Endothelial cell of umbilical vein (primary cell): ENCODE measurements around the gene SCN10A. TPM values are rescaled to one million over a fixed set of nuclear protein-coding genes. Genes with fewer than 3 reads are reported as not detected.

Experiments
- BruUV-seq: library from RNA; stranded (reverse); fragments of 400-500 nt; replicated peaks from 2 replicates; lab custom pipeline; 2021; lab: Mats Ljungman, UMichigan
- CTCF ChIA-PET: fragments of 300-600, 350-600 bp; sonication (Branson Sonifier 250); formaldehyde crosslinking; loops from one replicate; lab custom pipeline; 2021; ENCODE audit warnings: antibody characterized with exemption, inconsistent platforms; lab: Charles Lee
- POLR2A ChIA-PET: fragments of 300-600, 350-600 bp; sonication (Branson Sonifier 250); formaldehyde crosslinking; loops from one replicate; lab custom pipeline; 2021; ENCODE audit warnings: antibody characterized with exemption, inconsistent platforms; lab: Charles Lee
- DNase-seq: peaks from one replicate; pipeline ENCODE4 v3.0.0-alpha.2; 2011; ENCODE audit warnings: low read depth, low spot score
- FAIRE-seq: peaks from 2 replicates; lab custom pipeline; 2011; peaks lifted over from hg19 to GRCh38; lab: Jason Lieb, UNC
- H2AFZ ChIP-seq: 2 replicates; pipeline ENCODE4 v1.6.0; 2012; ENCODE audit warnings: low read depth, low read length, control low read depth, inconsistent platforms
- H3K27ac ChIP-seq: 2 replicates; pipeline ENCODE4 v1.5.1; 2011; ENCODE audit warnings: low read depth, mild to moderate bottlenecking, control low read depth, low read length, moderate library complexity; ENCODE audit not compliant: insufficient read depth
- H3K27me3 ChIP-seq, 2 experiments: 2 replicates each; pipeline versions ENCODE4 v1.6.0 to v1.6.1; 2011; ENCODE audit warnings: low read length in 2 of 2, mixed read lengths in 1 of 2; ENCODE audit not compliant: control insufficient read depth in 2 of 2, insufficient read depth in 2 of 2
- H3K36me3 ChIP-seq, 2 experiments: 2 replicates in 1 of 2; 3 replicates in 1 of 2; pipeline ENCODE4 v1.5.1; 2011; ENCODE audit warnings: low read length in 2 of 2, mild to moderate bottlenecking in 1 of 2, moderate library complexity in 1 of 2; ENCODE audit not compliant: control insufficient read depth in 2 of 2, insufficient read depth in 2 of 2; ENCODE audit errors: extremely low read depth in 1 of 2
- H3K4me1 ChIP-seq: 3 replicates; pipeline ENCODE4 v1.5.1; 2011; ENCODE audit warnings: mild to moderate bottlenecking, low read length; ENCODE audit not compliant: control insufficient read depth, insufficient read depth; ENCODE audit errors: extremely low read depth
- H3K4me2 ChIP-seq: 2 replicates; pipeline ENCODE4 v1.6.1; 2011; ENCODE audit warnings: low read length, control low read depth, mixed read lengths; ENCODE audit not compliant: insufficient read depth
- H3K4me3 ChIP-seq, 3 experiments: fragments of 200-600 bp in 1 of 3; sonication (generic), shearing (Covaris generic) in 1 of 3; replicated peaks in 1 of 3; 2 replicates each; pipeline ENCODE4 v1.5.1; 2011 to 2016; ENCODE audit warnings: control low read depth in 3 of 3, low read length in 3 of 3, mild to moderate bottlenecking in 2 of 3, inconsistent platforms in 1 of 3, low read depth in 1 of 3, moderate library complexity in 1 of 3; ENCODE audit not compliant: insufficient read depth in 1 of 3
- H3K79me2 ChIP-seq: 2 replicates; pipeline ENCODE4 v1.6.0; 2012; ENCODE audit warnings: low read length, inconsistent platforms; ENCODE audit not compliant: control insufficient read depth, insufficient read depth
- H3K9ac ChIP-seq: replicated peaks from 2 replicates; pipeline ENCODE3; 2011; ENCODE audit warnings: low read length, control low read depth; ENCODE audit not compliant: insufficient read depth; ENCODE audit errors: extremely low read depth
- H3K9me1 ChIP-seq: replicated peaks from 3 replicates; pipeline ENCODE4 v1.6.0; 2011; ENCODE audit warnings: mild to moderate bottlenecking, low read length; ENCODE audit not compliant: control insufficient read depth, insufficient read depth; ENCODE audit errors: extremely low read depth
- H3K9me3 ChIP-seq: replicated peaks from 2 replicates; pipeline ENCODE4 v1.5.1; 2012; ENCODE audit warnings: low read length, inconsistent platforms; ENCODE audit not compliant: control insufficient read depth, insufficient read depth
- H4K20me1 ChIP-seq: replicated peaks from 2 replicates; pipeline ENCODE3; 2011; ENCODE audit warnings: mild to moderate bottlenecking, low read length; ENCODE audit not compliant: control insufficient read depth, insufficient read depth; ENCODE audit errors: extremely low read depth
- MYC ChIP-seq: IDR thresholded peaks from one replicate; pipeline ENCODE4 v1.6.1; 2011; ENCODE audit warnings: mild to moderate bottlenecking, low read depth, low read length
- POLR2A ChIP-seq: IDR thresholded peaks from 2 replicates; pipeline ENCODE4 v1.6.1; 2012; ENCODE audit warnings: low read depth, mild to moderate bottlenecking, control low read depth, low read length
- dilution Hi-C: fragments of 300-500 bp; cut with MboI; formaldehyde crosslinking; loops from one replicate; pipeline ENCODE4 v1.15.0; 2019; ENCODE audit warnings: low sequenced_read_pairs; ENCODE audit not compliant: extremely low pct_ligation_motif_present
- intact Hi-C: fragments of 100-400 bp; cut with micrococcal nuclease; formaldehyde crosslinking; loops from one replicate; pipeline ENCODE4 v1.10.0; 2022
- polyA plus RNA-seq, 4 experiments: library from polyadenylated mRNA; depleted of rRNA in 3 of 4; stranded (reverse) in 3 of 4; unstranded in 1 of 4; fragments of >200 nt; gene quantifications; 2 replicates each; pipeline versions ENCODE4 v1.2.1 to v1.2.3, GENCODE V29; 2011 to 2012; ENCODE audit warnings: missing spikeins in 1 of 4
- total RNA-seq: library from RNA; stranded (reverse); gene quantifications from 2 replicates; pipeline ENCODE4 v1.2.3, GENCODE V29; 2021
- TF ChIP-seq, protein P1 (sequence below), 2 donors: IDR thresholded peaks; 1 replicate in 1 of 2; 2 replicates in 1 of 2; pipeline ENCODE4 v1.5.1; 2011; ENCODE audit warnings: low read length in 2 of 2, mild to moderate bottlenecking in 2 of 2, moderate library complexity in 2 of 2, control low read depth in 1 of 2, inconsistent platforms in 1 of 2, low read depth in 1 of 2; ENCODE audit not compliant: insufficient read depth in 1 of 2; ENCODE audit errors: extremely low read depth in 1 of 2

The SCN10A gene
- total and polyA plus RNA-seq, 2 donors (not counting 3 experiments of a cell fraction or from before 2014, with no cell fraction given): 0.07 TPM; not detected in 1

DNA sequence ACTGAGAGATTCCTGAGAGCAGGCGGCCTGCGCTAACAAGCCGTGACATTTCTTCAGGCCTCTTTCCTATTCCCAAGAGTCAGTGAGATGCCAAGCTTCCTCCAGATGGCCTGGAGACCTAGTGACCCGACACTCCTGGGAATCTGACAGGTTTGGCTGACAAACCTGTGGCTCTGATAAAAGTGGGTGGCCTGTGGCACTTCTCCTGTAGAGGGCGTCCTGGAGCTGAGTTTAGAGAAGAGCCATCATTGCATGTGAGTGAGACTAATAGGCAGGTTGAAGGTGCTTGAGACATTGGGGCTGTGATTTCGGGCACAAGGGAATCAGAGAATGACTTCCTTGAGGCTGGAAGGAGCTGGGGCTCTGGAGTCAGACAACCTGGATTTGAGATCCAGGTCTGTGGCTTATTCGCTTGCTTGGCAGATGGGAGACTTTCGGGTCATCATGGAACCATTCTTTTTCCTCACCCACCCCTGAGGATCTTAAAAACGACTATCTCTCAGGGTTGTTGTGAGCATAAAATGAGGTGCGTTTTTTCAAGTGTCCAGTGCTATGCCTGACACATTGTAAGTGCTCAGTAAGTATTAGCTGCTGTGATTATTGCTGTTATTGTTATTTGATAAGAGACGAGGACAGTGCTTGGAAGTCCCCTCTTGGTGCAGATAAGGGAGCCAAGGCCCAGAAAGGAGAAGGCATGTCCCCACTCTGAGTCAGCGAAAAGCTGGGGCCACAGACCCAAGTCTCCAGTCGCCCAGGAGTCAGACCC, 77.2 kb downstream of the SCN10A start:
- no peaks in the 10 kb centered on the region for H3K36me3 ChIP-seq
- peaks cover 3% of the 10 kb centered on the region for H3K4me1 ChIP-seq
- ChIA-PET CTCF (interaction anchor here (0.7 to 5.3 kb wide), 27 partner anchors 9 to 549 kb away, joined by 3 to 72 read pairs (median 5); no protein-coding TSS in a partner anchor), POLR2A (interaction anchor here (0.9 kb wide), 1 partner anchor 13 kb away, joined by 3 read pairs; no protein-coding TSS in a partner anchor)
- FAIRE-seq (peak; percentile 82), DNase-seq (peak; percentile 73)
- no peaks in the 10 kb centered on the region for H3K9me1 ChIP-seq
- dilution Hi-C loops: no loop called here
- no peak overlapping the region for H2AFZ ChIP-seq
- H3K9ac ChIP-seq: no peak overlapping the region
- peak overlapping the region; percentile 10 for H3K27ac ChIP-seq
- no peak overlapping the region for H3K4me3 ChIP-seq
- H3K79me2 ChIP-seq: no peaks in the 10 kb centered on the region
- no peaks in the 10 kb centered on the region for H4K20me1 ChIP-seq
- intact Hi-C loops: loop anchor here (1.0 to 2.0 kb wide), 3 partner anchors 80 to 261 kb away; no protein-coding TSS in a partner anchor
- no peak overlapping the region for H3K4me2 ChIP-seq
- no peak for TF ChIP-seq MYC
- TF ChIP-seq, protein P1, sequence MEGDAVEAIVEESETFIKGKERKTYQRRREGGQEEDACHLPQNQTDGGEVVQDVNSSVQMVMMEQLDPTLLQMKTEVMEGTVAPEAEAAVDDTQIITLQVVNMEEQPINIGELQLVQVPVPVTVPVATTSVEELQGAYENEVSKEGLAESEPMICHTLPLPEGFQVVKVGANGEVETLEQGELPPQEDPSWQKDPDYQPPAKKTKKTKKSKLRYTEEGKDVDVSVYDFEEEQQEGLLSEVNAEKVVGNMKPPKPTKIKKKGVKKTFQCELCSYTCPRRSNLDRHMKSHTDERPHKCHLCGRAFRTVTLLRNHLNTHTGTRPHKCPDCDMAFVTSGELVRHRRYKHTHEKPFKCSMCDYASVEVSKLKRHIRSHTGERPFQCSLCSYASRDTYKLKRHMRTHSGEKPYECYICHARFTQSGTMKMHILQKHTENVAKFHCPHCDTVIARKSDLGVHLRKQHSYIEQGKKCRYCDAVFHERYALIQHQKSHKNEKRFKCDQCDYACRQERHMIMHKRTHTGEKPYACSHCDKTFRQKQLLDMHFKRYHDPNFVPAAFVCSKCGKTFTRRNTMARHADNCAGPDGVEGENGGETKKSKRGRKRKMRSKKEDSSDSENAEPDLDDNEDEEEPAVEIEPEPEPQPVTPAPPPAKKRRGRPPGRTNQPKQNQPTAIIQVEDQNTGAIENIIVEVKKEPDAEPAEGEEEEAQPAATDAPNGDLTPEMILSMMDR (IDR thresholded peaks at IDR 0.05; ENCODE audit: extremely low read depth in 1 of 2, insufficient read depth in 1 of 2, low read depth in 1 of 2, low read length in 2 of 2): peak; percentile 84 to 89
- no peaks in the 10 kb centered on the region for H3K27me3 ChIP-seq
- BruUV-seq: no TSS peak
- no peaks in the 10 kb centered on the region for H3K9me3 ChIP-seq

DNA sequence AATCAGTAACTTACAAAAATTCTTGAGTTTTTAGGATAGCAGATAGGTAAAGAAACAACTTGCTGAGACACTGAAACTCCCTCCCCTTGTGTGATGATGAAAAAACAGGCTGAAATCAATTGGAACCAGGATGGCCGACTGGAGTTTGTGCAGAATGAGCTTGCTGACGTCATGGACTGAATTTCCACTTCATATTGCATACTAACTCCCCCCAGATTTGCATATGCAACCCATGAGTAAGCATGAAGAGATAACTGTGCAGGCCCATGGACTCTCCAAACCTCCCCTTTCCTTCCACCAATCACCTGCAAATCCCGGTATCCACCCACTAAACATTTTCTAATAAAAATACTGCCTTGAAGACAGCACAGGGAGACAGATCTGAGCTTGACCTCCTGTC, 84.5 kb downstream of the SCN10A start:
- H3K27me3 ChIP-seq: no peaks in the 10 kb centered on the region
- no peak overlapping the region for H3K27ac ChIP-seq
- H2AFZ ChIP-seq: no peak overlapping the region
- H3K9me3 ChIP-seq: no peaks in the 10 kb centered on the region
- peaks cover 29% of the 10 kb centered on the region for H3K4me1 ChIP-seq
- no peak overlapping the region for H3K9ac ChIP-seq
- H3K9me1 ChIP-seq: no peaks in the 10 kb centered on the region
- ChIA-PET CTCF (interaction anchor here (1.2 to 1.4 kb wide), 3 partner anchors 11 to 113 kb away, joined by 3 to 4 read pairs (median 4); no protein-coding TSS in a partner anchor), POLR2A (no interaction called here)
- no peak overlapping the region for H3K4me2 ChIP-seq
- no peaks in the 10 kb centered on the region for H3K36me3 ChIP-seq
- dilution Hi-C loops: no loop called here
- intact Hi-C loops: no loop called here
- no TSS peak for BruUV-seq
- no peaks in the 10 kb centered on the region for H4K20me1 ChIP-seq
- no peak for DNase-seq
- FAIRE-seq: no peak
- no peak for TF ChIP-seq POLR2A
- no peak overlapping the region for H3K4me3 ChIP-seq
- H3K79me2 ChIP-seq: no peaks in the 10 kb centered on the region
